Keratinocyte (primary cell): Measurements from ENCODE around the gene RNF26. TPM values are rescaled to one million over a fixed set of nuclear protein-coding genes. Genes with fewer than 3 reads are reported as not detected.

Experiments
- DNase-seq: peaks from one replicate; pipeline ENCODE4 v3.0.0-alpha.2; 2011; ENCODE audit warnings: low read depth, missing footprints, low spot score
- FAIRE-seq: peaks from 2 replicates; lab custom pipeline; 2011; peaks lifted over from hg19 to GRCh38; lab: Jason Lieb, UNC
- H2AFZ ChIP-seq: 2 replicates; pipeline ENCODE4 v1.6.0; 2012; ENCODE audit warnings: low read length, control low read depth, inconsistent platforms; ENCODE audit not compliant: control insufficient read depth
- H3K27ac ChIP-seq: 2 replicates; pipeline ENCODE4 v1.5.1; 2011; ENCODE audit warnings: low read length; ENCODE audit not compliant: control insufficient read depth, insufficient read depth
- H3K27me3 ChIP-seq: 3 replicates; pipeline ENCODE4 v1.6.0; 2011; ENCODE audit warnings: low read length; ENCODE audit not compliant: control insufficient read depth, insufficient read depth; ENCODE audit errors: extremely low read depth
- H3K36me3 ChIP-seq, 2 experiments: 2 replicates in 1 of 2; 3 replicates in 1 of 2; pipeline ENCODE4 v1.5.1; 2011; ENCODE audit warnings: low read length in 2 of 2, mild to moderate bottlenecking in 1 of 2; ENCODE audit not compliant: control insufficient read depth in 2 of 2, insufficient read depth in 2 of 2; ENCODE audit errors: extremely low read depth in 1 of 2
- H3K4me1 ChIP-seq: 3 replicates; pipeline ENCODE4 v1.5.1; 2011; ENCODE audit warnings: low read length; ENCODE audit not compliant: control insufficient read depth, insufficient read depth; ENCODE audit errors: extremely low read depth
- H3K4me2 ChIP-seq: 3 replicates; pipeline ENCODE4 v1.6.0; 2011; ENCODE audit warnings: low read depth, low read length; ENCODE audit not compliant: control insufficient read depth, insufficient read depth; ENCODE audit errors: extremely low read depth
- H3K4me3 ChIP-seq, 3 experiments: fragments of 200-600 bp in 1 of 3; sonication (generic) in 1 of 3; 2 replicates in 2 of 3; 3 replicates in 1 of 3; pipeline ENCODE4 v1.5.1; 2011 to 2016; ENCODE audit warnings: low read length in 3 of 3, mild to moderate bottlenecking in 3 of 3, control low read depth in 2 of 3, inconsistent platforms in 1 of 3, low read depth in 1 of 3, mixed read lengths in 1 of 3, mixed run types in 1 of 3, moderate library complexity in 1 of 3; ENCODE audit not compliant: control insufficient read depth in 2 of 3, insufficient read depth in 2 of 3; ENCODE audit errors: extremely low read depth in 1 of 3
- H3K79me2 ChIP-seq: 2 replicates; pipeline ENCODE4 v1.6.0; 2012; ENCODE audit warnings: low read length; ENCODE audit not compliant: control insufficient read depth, insufficient read depth
- H3K9ac ChIP-seq: 3 replicates; pipeline ENCODE4 v1.6.0; 2011; ENCODE audit warnings: low read length; ENCODE audit not compliant: control insufficient read depth, insufficient read depth; ENCODE audit errors: extremely low read depth
- H3K9me1 ChIP-seq: 3 replicates; pipeline ENCODE4 v1.6.0; 2011; ENCODE audit warnings: low read length; ENCODE audit not compliant: control insufficient read depth, insufficient read depth; ENCODE audit errors: extremely low read depth
- H3K9me3 ChIP-seq: 2 replicates; pipeline ENCODE4 v1.5.1; 2012; ENCODE audit warnings: low read depth, low read length; ENCODE audit not compliant: control insufficient read depth
- H4K20me1 ChIP-seq: 3 replicates; pipeline ENCODE4 v1.6.0; 2011; ENCODE audit warnings: low read length; ENCODE audit not compliant: control insufficient read depth, insufficient read depth; ENCODE audit errors: extremely low read depth
- EZH2 ChIP-seq: IDR thresholded peaks from one replicate; pipeline ENCODE4 v1.6.1; 2012; ENCODE audit warnings: inconsistent platforms, mild to moderate bottlenecking, low read length, moderate library complexity
- dilution Hi-C: fragments of 300-500 bp; cut with MboI; formaldehyde crosslinking; loops from one replicate; pipeline ENCODE4 v1.7.0; 2020; ENCODE audit warnings: low sequenced_read_pairs; ENCODE audit not compliant: extremely low pct_ligation_motif_present
- polyA plus RNA-seq, 5 experiments: library from polyadenylated mRNA; depleted of rRNA in 3 of 5; stranded (reverse) in 3 of 5; stranded (forward) in 1 of 5; unstranded in 1 of 5; fragments of >200 nt; gene quantifications; 1 replicate in 1 of 5; 2 replicates in 3 of 5; 3 replicates in 1 of 5; pipeline versions ENCODE4 v1.2.1 to v1.2.3, GENCODE V29; 2011 to 2012; ENCODE audit warnings: missing spikeins in 2 of 5, low read depth in 1 of 5, low replicate concordance in 1 of 5
- TF ChIP-seq, protein P1 (sequence below), 3 experiments: IDR thresholded peaks in 1 of 3; conservative IDR thresholded peaks in 1 of 3; optimal IDR thresholded peaks in 1 of 3; 2 replicates in 2 of 3; 3 replicates in 1 of 3; pipeline versions ENCODE3 to v1.5.1; 2011; ENCODE audit warnings: low read length in 3 of 3, mild to moderate bottlenecking in 3 of 3, moderate library complexity in 2 of 3, control low read depth in 1 of 3, inconsistent platforms in 1 of 3; ENCODE audit not compliant: insufficient read depth in 2 of 3; ENCODE audit errors: extremely low read depth in 1 of 3

The RNF26 gene
- polyA plus RNA-seq, 1 donor (not counting 4 experiments of a cell fraction or from before 2014, with no cell fraction given), result 13.2 TPM

- no peak overlapping the region for H2AFZ ChIP-seq
- FAIRE-seq, result no peak
These were observed 5.4 kb downstream of the RNF26 start for GRCh38 chr11:119339589-119340334.

GRCh38 chr11:119340335-119341221 lies 6.3 kb downstream of the RNF26 start, which contains the start of gene C1QTNF5:
Gene C1QTNF5, minus strand, starts transcription at chr11:119340883. Its CDS starts 486 bp downstream, at chr11:119340397.
- no peaks in the 10 kb centered on the region for H3K9me1 ChIP-seq
- peaks cover 43% of the 10 kb centered on the region for H3K27me3 ChIP-seq
- H3K79me2 ChIP-seq, result peaks cover 16% of the 10 kb centered on the region
- TF ChIP-seq EZH2, result no peak
- dilution Hi-C loops, result no loop called here
- H3K27ac ChIP-seq, result no peak within 1 kb of the TSS
- no peak for FAIRE-seq
- no peak within 1 kb of the TSS for H2AFZ ChIP-seq
- no peaks in the 10 kb centered on the region for H3K9me3 ChIP-seq
- no peak within 1 kb of the TSS for H3K9ac ChIP-seq
- H3K4me1 ChIP-seq, result peaks cover 7% of the 10 kb centered on the region
- H3K36me3 ChIP-seq, result peaks cover 4 to 14% of the 10 kb centered on the region in 2 experiments
- H3K4me3 ChIP-seq, result peak within 1 kb of the TSS in 2 of 3 experiments; percentile 10 to 18
- H4K20me1 ChIP-seq, result peaks cover 3% of the 10 kb centered on the region
- DNase-seq, result no peak
- peak within 1 kb of the TSS; percentile 58 for H3K4me2 ChIP-seq

More at GRCh38 chr11:119339589-119340334, 5.4 kb downstream of the RNF26 start:
- H3K4me1 ChIP-seq, result peaks cover 14% of the 10 kb centered on the region
- H4K20me1 ChIP-seq, result peaks cover 3% of the 10 kb centered on the region
- peak overlapping the region in 2 of 3 experiments; percentile 10 to 18 for H3K4me3 ChIP-seq
- dilution Hi-C loops, result no loop called here
- H3K27me3 ChIP-seq, result peaks cover 43% of the 10 kb centered on the region
- H3K9me1 ChIP-seq, result no peaks in the 10 kb centered on the region
- H3K4me2 ChIP-seq, result peak overlapping the region; percentile 58
- H3K27ac ChIP-seq, result no peak overlapping the region
- no peak overlapping the region for H3K9ac ChIP-seq
- peaks cover 24% of the 10 kb centered on the region for H3K79me2 ChIP-seq
- TF ChIP-seq EZH2, result no peak
- TF ChIP-seq, protein P1, sequence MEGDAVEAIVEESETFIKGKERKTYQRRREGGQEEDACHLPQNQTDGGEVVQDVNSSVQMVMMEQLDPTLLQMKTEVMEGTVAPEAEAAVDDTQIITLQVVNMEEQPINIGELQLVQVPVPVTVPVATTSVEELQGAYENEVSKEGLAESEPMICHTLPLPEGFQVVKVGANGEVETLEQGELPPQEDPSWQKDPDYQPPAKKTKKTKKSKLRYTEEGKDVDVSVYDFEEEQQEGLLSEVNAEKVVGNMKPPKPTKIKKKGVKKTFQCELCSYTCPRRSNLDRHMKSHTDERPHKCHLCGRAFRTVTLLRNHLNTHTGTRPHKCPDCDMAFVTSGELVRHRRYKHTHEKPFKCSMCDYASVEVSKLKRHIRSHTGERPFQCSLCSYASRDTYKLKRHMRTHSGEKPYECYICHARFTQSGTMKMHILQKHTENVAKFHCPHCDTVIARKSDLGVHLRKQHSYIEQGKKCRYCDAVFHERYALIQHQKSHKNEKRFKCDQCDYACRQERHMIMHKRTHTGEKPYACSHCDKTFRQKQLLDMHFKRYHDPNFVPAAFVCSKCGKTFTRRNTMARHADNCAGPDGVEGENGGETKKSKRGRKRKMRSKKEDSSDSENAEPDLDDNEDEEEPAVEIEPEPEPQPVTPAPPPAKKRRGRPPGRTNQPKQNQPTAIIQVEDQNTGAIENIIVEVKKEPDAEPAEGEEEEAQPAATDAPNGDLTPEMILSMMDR (optimal IDR thresholded peaks at IDR 0.05 in 1 of 3, IDR thresholded peaks at IDR 0.05 in 1 of 3, conservative IDR thresholded peaks at IDR 0.05 in 1 of 3; ENCODE audit: extremely low read depth in 1 of 3, insufficient read depth in 2 of 3, low read length in 3 of 3), result peak; percentile 40 to 84 (median 68)
- no peaks in the 10 kb centered on the region for H3K9me3 ChIP-seq
- DNase-seq, result no peak
- H3K36me3 ChIP-seq, result peaks cover 4 to 14% of the 10 kb centered on the region in 2 experiments
